ENCODE data around the gene TMA7B. TPM values are rescaled to one million over a fixed set of nuclear protein-coding genes. Genes with fewer than 3 reads are reported as not detected.

Gene TMA7B
- total and polyA plus RNA-seq, 9 donors: 0.04 to 0.12 (median 0.10) TPM; not detected in 6

DNA sequence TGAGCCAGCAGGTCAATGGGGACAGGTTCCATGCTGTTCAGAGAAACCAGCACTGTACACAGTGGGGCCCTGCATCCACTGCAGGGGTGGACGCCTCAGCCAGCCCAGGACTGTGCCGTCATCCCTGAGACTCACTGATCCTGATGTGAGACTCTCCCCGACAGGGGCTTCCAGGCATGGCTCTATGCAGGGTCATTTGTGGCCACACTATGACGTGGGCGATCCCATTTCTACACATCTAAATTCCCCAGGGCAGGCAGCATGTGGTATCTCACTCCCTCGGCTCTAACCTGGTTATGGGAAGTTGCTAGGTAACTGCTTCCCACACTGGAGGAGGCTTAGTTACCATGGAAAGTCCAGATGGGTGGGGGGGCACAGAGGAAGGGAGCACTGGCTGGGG is 20.4 kb downstream of the TMA7B start:
- WGBS (ENCODE audit: insufficient coverage): 50% methylated on average over 2 of the region's 6 CpGs

DNA sequence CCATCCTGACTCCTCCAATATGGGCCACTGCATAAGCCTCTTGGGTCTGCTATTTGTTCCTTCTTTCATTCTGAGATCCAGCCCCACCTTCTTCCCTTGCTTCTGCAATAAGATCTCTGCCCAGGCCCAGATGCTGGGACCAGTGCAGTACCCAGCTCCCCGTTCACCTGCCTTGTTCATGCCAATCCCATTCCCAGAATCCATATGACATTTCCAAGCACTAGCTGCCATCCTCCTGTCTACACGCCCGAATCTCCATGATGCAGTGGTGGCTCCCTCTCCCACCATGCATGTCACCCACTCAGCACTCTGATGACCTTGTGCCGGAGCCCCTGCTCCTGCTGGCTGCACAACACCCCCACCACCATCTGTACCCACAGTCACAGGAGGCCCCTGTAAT is 23.1 kb downstream of the TMA7B start:
- Histone ChIP-seq H3K9me3 (replicated peaks; ENCODE audit: control insufficient read depth, low read depth, low read length) (no peaks in the 10 kb centered on the region), H3K4me3 (ENCODE audit: low read length) (no peak overlapping the region), H3K27me3 (ENCODE audit: control insufficient read depth, insufficient read depth, low read length) (peaks cover 20% of the 10 kb centered on the region), H3K36me3 (ENCODE audit: control insufficient read depth, insufficient read depth, low read length) (no peaks in the 10 kb centered on the region), H3K27ac (ENCODE audit: low read length) (no peak overlapping the region), H3K4me1 (ENCODE audit: control insufficient read depth, insufficient read depth, low read length) (no peaks in the 10 kb centered on the region)
- WGBS (ENCODE audit: insufficient coverage): 87% methylated on average over 3 of the region's 4 CpGs
- no peak for DNase-seq

More for the DNA sequence above, 20.4 kb downstream of the TMA7B start:
- no peak for DNase-seq
- H3K4me3 ChIP-seq (ENCODE audit: low read length): no peak overlapping the region
- no peaks in the 10 kb centered on the region for H3K36me3 ChIP-seq (ENCODE audit: control insufficient read depth, insufficient read depth, low read length)
- H3K4me1 ChIP-seq (ENCODE audit: control insufficient read depth, insufficient read depth, low read length): no peaks in the 10 kb centered on the region
- peaks cover 17% of the 10 kb centered on the region for H3K27me3 ChIP-seq (ENCODE audit: control insufficient read depth, insufficient read depth, low read length)
- H3K27ac ChIP-seq (ENCODE audit: low read length): no peak overlapping the region
- H3K9me3 ChIP-seq (replicated peaks; ENCODE audit: control insufficient read depth, low read depth, low read length): no peaks in the 10 kb centered on the region

DNA sequence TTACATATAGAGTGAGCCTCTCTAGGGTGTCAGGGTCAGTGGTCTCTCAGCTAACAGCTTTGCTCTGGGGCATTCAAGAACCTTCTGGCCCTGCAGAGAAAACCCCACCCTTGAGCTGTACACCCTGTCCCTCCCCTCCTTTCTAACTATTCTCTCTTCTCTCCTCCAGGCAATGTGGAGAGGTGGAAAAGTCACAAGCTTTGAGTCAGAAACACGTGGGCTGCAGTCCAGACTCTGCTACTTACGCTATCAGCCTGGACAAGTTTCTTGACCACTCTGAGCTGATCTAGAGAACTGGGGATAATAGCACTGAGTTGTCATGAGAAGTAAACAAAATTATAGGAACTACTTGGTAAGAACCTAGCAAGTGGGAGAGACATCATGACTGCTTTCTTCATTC is 23.8 kb downstream of the TMA7B start:
- H3K27ac ChIP-seq (ENCODE audit: low read length): no peak overlapping the region
- no peak for DNase-seq
- no peak overlapping the region for H3K4me3 ChIP-seq (ENCODE audit: low read length)
- H3K27me3 ChIP-seq (ENCODE audit: control insufficient read depth, insufficient read depth, low read length): peaks cover 26% of the 10 kb centered on the region
- no peaks in the 10 kb centered on the region for H3K9me3 ChIP-seq (replicated peaks; ENCODE audit: control insufficient read depth, low read depth, low read length)
- H3K4me1 ChIP-seq (ENCODE audit: control insufficient read depth, insufficient read depth, low read length): no peaks in the 10 kb centered on the region
- H3K36me3 ChIP-seq (ENCODE audit: control insufficient read depth, insufficient read depth, low read length): no peaks in the 10 kb centered on the region
- 83% methylated on average over 1 of the region's 2 CpGs for WGBS (ENCODE audit: insufficient coverage)

DNA sequence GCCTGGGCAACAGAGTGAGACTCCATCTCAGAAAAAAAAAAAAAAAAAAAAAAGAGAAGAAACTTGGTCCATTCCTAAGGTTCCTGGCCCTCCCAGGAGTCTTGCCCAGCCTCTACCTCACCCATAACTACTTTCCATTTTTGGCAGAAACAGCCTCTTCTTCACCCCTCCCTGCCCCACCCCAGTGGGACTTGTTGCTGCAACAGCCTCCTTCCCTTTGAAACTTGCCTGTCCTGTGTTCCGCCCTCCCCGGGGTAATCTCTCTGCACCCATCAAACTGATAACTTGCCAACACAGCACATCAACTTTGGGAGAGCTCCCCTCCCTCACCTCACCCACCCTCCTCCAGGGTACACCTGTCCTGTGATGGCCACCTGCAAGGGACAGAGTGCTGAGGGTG is 24.5 kb downstream of the TMA7B start:
- Histone ChIP-seq H3K27me3 (ENCODE audit: control insufficient read depth, insufficient read depth, low read length) (peaks cover 32% of the 10 kb centered on the region), H3K9me3 (replicated peaks; ENCODE audit: control insufficient read depth, low read depth, low read length) (no peaks in the 10 kb centered on the region), H3K4me1 (ENCODE audit: control insufficient read depth, insufficient read depth, low read length) (no peaks in the 10 kb centered on the region), H3K4me3 (ENCODE audit: low read length) (no peak overlapping the region), H3K36me3 (ENCODE audit: control insufficient read depth, insufficient read depth, low read length) (no peaks in the 10 kb centered on the region), H3K27ac (ENCODE audit: low read length) (no peak overlapping the region)
- WGBS (ENCODE audit: insufficient coverage): 88% methylated on average over 2 of the region's 2 CpGs
- DNase-seq: no peak

DNA sequence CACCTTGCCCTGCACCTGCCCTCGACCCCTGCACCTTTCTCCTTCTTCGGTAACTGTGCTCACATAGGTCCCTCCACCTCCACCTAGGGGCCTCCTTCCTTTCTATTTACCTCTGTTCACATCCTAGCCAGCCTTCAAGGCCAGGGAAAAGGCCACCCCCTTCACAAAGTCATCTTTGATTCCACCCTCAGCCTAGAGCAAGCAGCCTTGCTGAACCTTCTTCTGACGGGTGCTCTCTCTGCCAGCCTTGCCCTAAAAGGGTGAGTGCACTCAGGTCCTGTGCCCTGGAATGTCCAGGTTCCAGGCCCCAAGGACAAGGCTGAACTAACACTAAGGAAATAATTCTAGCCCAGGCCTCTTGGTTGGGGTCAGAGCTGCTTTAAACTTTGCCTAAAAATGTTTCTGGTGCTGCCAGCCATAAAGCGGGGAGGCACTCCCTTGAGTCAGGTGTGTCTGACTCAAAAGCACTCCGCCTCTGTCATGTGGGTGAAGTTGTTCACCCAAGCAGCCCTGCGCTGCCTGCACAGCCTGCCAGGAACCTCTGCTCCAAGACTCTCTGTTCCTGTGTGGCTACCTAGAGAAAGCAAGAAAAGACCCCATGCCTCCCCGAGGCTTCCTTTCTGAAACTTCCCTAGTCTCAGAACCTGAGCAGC is 25.3 kb downstream of the TMA7B start:
- 77% methylated on average over 7 of the region's 7 CpGs for WGBS (ENCODE audit: insufficient coverage)
- no peak for DNase-seq
- H3K4me1 ChIP-seq (ENCODE audit: control insufficient read depth, insufficient read depth, low read length): no peaks in the 10 kb centered on the region
- H3K36me3 ChIP-seq (ENCODE audit: control insufficient read depth, insufficient read depth, low read length): no peaks in the 10 kb centered on the region
- peaks cover 34% of the 10 kb centered on the region for H3K27me3 ChIP-seq (ENCODE audit: control insufficient read depth, insufficient read depth, low read length)
- H3K4me3 ChIP-seq (ENCODE audit: low read length): no peak overlapping the region
- no peak overlapping the region for H3K27ac ChIP-seq (ENCODE audit: low read length)
- no peaks in the 10 kb centered on the region for H3K9me3 ChIP-seq (replicated peaks; ENCODE audit: control insufficient read depth, low read depth, low read length)

DNA sequence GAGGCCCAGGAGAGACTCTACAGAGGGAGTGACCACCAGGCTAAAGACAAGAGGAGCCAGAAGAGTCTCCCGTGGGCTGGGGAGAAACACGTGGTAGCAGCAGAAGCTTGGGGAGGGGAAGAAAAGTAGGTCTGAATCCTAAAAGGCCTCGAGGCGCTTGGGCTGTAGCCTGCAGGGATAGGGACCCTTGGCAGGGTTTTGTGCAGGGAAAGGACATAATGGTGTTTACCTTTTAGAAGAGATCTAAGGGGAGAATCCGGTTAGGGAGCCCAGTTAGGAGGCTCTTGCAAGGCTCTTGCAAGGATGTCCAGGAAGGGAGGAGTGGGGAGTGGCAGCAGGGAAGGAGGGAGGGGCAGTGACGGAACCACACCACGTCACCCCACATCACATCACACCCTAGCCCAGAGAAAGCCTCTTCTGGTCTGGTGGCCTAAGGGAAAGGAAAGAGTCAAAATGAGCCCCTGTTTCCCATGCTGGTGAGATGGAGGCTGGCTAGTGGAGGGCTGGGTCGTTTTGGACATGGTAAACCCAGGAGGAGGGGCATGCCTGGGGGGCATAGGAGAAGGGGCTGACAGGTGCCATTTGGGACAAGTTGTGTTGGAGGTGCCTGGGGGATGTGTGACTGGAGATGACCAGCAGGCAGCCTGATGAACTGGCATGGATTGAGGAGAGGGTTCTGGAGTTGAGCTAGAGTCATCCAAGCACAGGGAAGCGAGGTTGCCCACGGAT is 28.4 kb downstream of the TMA7B start:
- 62% methylated on average over 7 of the region's 10 CpGs for WGBS (ENCODE audit: insufficient coverage)
- H3K4me1 ChIP-seq (ENCODE audit: control insufficient read depth, insufficient read depth, low read length): no peaks in the 10 kb centered on the region
- H3K9me3 ChIP-seq (replicated peaks; ENCODE audit: control insufficient read depth, low read depth, low read length): no peaks in the 10 kb centered on the region
- H3K4me3 ChIP-seq (ENCODE audit: low read length): no peak overlapping the region
- H3K27ac ChIP-seq (ENCODE audit: low read length): no peak overlapping the region
- no peaks in the 10 kb centered on the region for H3K36me3 ChIP-seq (ENCODE audit: control insufficient read depth, insufficient read depth, low read length)
- DNase-seq: no peak
- peaks cover 52% of the 10 kb centered on the region for H3K27me3 ChIP-seq (ENCODE audit: control insufficient read depth, insufficient read depth, low read length)

DNA sequence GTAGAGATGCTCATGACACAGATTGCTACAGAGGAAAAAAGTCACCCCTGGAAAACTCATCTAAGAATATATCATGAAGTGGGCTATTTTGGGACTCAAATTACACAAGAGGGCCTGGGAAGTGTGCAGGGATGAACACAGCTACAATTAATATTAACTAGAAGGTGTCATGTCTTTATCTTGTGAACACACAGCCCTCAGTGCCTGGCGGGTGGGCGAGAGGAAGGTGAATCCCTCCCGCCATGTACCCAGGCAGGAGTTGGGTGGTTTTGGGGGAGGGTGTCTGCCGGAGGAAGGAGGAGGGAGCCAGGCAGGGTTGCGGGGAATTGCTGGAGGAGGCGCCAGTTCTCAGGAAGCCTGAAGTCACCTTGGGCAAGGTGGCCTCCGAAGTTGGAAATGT is 29.4 kb downstream of the TMA7B start:
- no peak overlapping the region for H3K27ac ChIP-seq (ENCODE audit: low read length)
- H3K27me3 ChIP-seq (ENCODE audit: control insufficient read depth, insufficient read depth, low read length): peaks cover 62% of the 10 kb centered on the region
- WGBS (ENCODE audit: insufficient coverage): 51% methylated on average over 5 of the region's 7 CpGs
- no peak overlapping the region for H3K4me3 ChIP-seq (ENCODE audit: low read length)
- no peak for DNase-seq
- H3K4me1 ChIP-seq (ENCODE audit: control insufficient read depth, insufficient read depth, low read length): peaks cover 4% of the 10 kb centered on the region
- H3K9me3 ChIP-seq (replicated peaks; ENCODE audit: control insufficient read depth, low read depth, low read length): no peaks in the 10 kb centered on the region
- no peaks in the 10 kb centered on the region for H3K36me3 ChIP-seq (ENCODE audit: control insufficient read depth, insufficient read depth, low read length)

DNA sequence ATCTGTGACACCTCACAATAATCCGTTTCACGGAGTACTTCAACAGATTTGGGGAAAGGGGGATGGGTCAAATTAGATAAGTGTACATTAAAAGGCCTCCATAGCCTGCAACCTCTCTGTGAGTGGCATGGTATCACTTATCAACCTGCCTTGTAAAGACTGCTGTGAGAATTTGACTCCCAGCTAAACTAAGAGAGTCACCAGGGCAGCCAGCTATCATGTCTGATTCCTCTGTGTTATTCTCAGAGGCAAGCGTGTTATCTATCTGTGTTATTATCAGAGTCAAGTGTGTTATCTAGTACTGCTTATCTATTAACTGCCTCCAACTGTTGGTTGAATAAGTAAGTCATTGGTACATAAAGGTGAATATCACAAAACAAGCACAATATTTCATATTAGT is 30.5 kb downstream of the TMA7B start:
- Histone ChIP-seq H3K27ac (ENCODE audit: low read length) (no peak overlapping the region), H3K4me3 (ENCODE audit: low read length) (no peak overlapping the region), H3K27me3 (ENCODE audit: control insufficient read depth, insufficient read depth, low read length) (peaks cover 59% of the 10 kb centered on the region), H3K4me1 (ENCODE audit: control insufficient read depth, insufficient read depth, low read length) (peaks cover 6% of the 10 kb centered on the region), H3K36me3 (ENCODE audit: control insufficient read depth, insufficient read depth, low read length) (no peaks in the 10 kb centered on the region), H3K9me3 (replicated peaks; ENCODE audit: control insufficient read depth, low read depth, low read length) (no peaks in the 10 kb centered on the region)
- no CpG with 5 or more reads among the region's 3 CpGs for WGBS (ENCODE audit: insufficient coverage)
- DNase-seq: no peak

DNA sequence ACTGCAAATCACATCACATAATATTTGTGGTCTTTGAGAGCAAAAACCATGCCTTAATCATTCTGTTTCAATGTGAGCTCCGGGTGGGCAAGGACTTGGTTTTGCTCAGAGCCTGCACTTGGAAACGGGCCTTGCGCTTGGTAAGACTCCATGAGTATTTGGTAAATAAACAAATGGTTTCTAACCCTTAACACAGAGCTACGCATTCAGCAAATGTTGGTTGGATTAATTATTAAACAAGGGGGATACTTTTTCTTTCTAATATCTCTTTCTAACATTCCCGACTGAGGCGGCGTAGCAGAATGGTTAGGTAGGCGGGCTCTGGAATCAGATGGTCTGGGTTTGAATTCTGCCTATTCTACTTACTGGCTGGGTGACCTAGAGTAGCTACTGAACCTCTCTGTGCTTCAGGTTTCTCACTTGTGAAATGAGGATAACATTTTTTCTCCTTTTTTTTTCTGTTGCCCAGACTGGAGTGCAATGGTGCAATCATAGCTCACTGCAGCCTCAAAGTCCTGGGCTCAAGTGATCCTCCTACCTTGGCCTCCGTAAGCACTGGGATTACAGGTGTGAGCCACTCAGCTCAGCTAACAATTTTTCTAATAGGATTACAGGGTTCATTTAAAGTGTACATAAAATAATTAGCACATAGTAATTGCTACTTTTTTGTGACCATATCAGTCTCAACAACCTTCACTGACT is 31.1 kb downstream of the TMA7B start:
- no peaks in the 10 kb centered on the region for H3K9me3 ChIP-seq (replicated peaks; ENCODE audit: control insufficient read depth, low read depth, low read length)
- no peak overlapping the region for H3K27ac ChIP-seq (ENCODE audit: low read length)
- H3K27me3 ChIP-seq (ENCODE audit: control insufficient read depth, insufficient read depth, low read length): peaks cover 61% of the 10 kb centered on the region
- peaks cover 6% of the 10 kb centered on the region for H3K4me1 ChIP-seq (ENCODE audit: control insufficient read depth, insufficient read depth, low read length)
- no peak for DNase-seq
- H3K36me3 ChIP-seq (ENCODE audit: control insufficient read depth, insufficient read depth, low read length): no peaks in the 10 kb centered on the region
- no CpG with 5 or more reads among the region's 9 CpGs for WGBS (ENCODE audit: insufficient coverage)
- H3K4me3 ChIP-seq (ENCODE audit: low read length): no peak overlapping the region

DNA sequence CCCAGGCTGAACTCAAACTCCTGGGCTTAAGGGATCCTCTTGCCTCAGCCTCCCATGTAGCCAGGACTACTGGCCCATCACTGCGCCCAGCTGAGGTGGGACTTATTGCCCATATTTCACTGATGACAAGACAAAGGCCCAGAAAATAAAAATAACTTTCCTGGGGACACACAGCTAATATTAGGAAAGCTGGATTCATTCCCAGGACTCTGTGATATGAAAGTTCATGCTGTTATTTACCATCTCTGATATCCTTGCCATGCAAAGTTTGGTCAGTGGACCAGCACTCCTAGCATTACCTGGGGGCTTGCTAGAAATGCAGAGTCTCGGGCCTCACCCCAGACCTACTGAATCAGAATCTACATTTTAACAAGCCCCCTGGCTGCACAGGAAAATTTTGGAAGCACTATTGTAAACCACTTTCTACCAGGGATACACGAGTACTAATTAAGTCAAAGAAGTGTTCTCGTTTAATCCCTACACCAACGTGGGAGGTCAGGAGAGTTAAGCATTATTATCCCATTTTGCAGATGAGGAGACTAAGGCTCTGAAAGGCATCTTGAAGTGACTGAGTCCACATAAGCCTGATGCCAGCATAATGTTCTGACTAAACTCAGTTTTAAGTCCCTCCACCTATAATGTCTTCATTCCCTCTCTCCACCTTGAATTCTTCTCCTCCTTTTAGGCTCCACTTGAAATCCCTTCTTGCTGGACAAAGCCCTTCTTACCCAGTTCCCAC is 32.1 kb downstream of the TMA7B start:
- Histone ChIP-seq H3K36me3 (ENCODE audit: control insufficient read depth, insufficient read depth, low read length) (no peaks in the 10 kb centered on the region), H3K4me1 (ENCODE audit: control insufficient read depth, insufficient read depth, low read length) (peaks cover 6% of the 10 kb centered on the region), H3K27ac (ENCODE audit: low read length) (no peak overlapping the region), H3K4me3 (ENCODE audit: low read length) (no peak overlapping the region), H3K27me3 (ENCODE audit: control insufficient read depth, insufficient read depth, low read length) (peaks cover 70% of the 10 kb centered on the region), H3K9me3 (replicated peaks; ENCODE audit: control insufficient read depth, low read depth, low read length) (no peaks in the 10 kb centered on the region)
- DNase-seq: no peak
- 100% methylated on average over 1 of the region's 5 CpGs for WGBS (ENCODE audit: insufficient coverage)

Measured in muscle of leg (tissue), 11 donors.